Effector CD8-positive, alpha-beta T cell (primary cell): Measurements from ENCODE around the gene TCAP.

ENCODE experiments used
- DNase-seq: peaks from one replicate; lab custom pipeline; 2025; lab: John Stamatoyannopoulos, UW

TCAP gene

GRCh38 chr17:39629494-39629880, 35.7 kb upstream of the TCAP start:
- DNase-seq = no peak

GRCh38 chr17:39629898-39630297, 35.3 kb upstream of the TCAP start:
- DNase-seq = no peak

GRCh38 chr17:39631403-39631802, 33.7 kb upstream of the TCAP start:
- no peak for DNase-seq

GRCh38 chr17:39632153-39632941, 32.8 kb upstream of the TCAP start:
- no peak for DNase-seq

GRCh38 chr17:39633570-39634183, 31.5 kb upstream of the TCAP start:
- no peak for DNase-seq

GRCh38 chr17:39634384-39634871, 30.7 kb upstream of the TCAP start:
- no peak for DNase-seq

GRCh38 chr17:39635614-39636176, 29.5 kb upstream of the TCAP start:
- no peak for DNase-seq

GRCh38 chr17:39636587-39636926, 28.6 kb upstream of the TCAP start:
- DNase-seq = no peak

GRCh38 chr17:39636927-39637736, 28.0 kb upstream of the TCAP start, which contains the start of gene STARD3:
STARD3 (plus strand) TSS chr17:39637144; CDS start chr17:39653532, 16,388 bp downstream.
- peak; percentile 77 for DNase-seq

GRCh38 chr17:39638317-39638716, 26.8 kb upstream of the TCAP start:
- no peak for DNase-seq

GRCh38 chr17:39639043-39639442, 26.1 kb upstream of the TCAP start:
- DNase-seq = no peak

GRCh38 chr17:39639566-39640458, 25.3 kb upstream of the TCAP start:
- no peak for DNase-seq

- DNase-seq = no peak
Observed at GRCh38 chr17:39640591-39641031, 24.5 kb upstream of the TCAP start.

- no peak for DNase-seq
Observed at GRCh38 chr17:39641097-39641496, 24.1 kb upstream of the TCAP start.

- DNase-seq = no peak
Observed at GRCh38 chr17:39641883-39642282, 23.3 kb upstream of the TCAP start.

GRCh38 chr17:39642291-39643074, 22.7 kb upstream of the TCAP start:
- no peak for DNase-seq

- no peak for DNase-seq
Observed at GRCh38 chr17:39643271-39643670, 21.9 kb upstream of the TCAP start.

- DNase-seq = no peak
Observed at GRCh38 chr17:39647256-39647655, 17.9 kb upstream of the TCAP start.

- DNase-seq = no peak
Observed at GRCh38 chr17:39648616-39649366, 16.4 kb upstream of the TCAP start.
